ENCODE measurements around the gene THBS2. TPM values are rescaled to one million over a fixed set of nuclear protein-coding genes. Genes with fewer than 3 reads are reported as not detected.

The THBS2 gene
- total RNA-seq, 1 donor from 2014 or later, result 6.9 TPM

DNA sequence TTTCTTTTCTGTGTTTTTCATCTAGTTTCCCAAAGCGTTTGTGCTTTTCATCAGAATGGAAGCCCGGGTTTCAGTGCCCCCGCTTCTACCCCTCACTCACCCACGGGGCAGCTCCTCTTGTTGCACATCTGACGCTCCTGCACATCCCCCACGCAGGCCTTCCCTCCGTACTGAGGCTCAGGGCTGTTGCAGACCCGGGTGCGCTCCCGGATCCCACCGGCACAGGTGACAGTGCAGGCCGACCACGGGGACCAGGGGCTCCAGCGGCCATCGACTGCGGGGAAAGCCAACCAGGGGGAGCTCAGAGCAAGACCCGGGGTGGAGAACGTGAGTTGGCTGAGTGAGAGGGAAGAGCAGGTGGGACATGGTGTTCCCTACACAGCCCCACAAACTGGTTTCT, 19.0 kb downstream of the THBS2 start:
- TF ChIP-seq, protein P1, sequence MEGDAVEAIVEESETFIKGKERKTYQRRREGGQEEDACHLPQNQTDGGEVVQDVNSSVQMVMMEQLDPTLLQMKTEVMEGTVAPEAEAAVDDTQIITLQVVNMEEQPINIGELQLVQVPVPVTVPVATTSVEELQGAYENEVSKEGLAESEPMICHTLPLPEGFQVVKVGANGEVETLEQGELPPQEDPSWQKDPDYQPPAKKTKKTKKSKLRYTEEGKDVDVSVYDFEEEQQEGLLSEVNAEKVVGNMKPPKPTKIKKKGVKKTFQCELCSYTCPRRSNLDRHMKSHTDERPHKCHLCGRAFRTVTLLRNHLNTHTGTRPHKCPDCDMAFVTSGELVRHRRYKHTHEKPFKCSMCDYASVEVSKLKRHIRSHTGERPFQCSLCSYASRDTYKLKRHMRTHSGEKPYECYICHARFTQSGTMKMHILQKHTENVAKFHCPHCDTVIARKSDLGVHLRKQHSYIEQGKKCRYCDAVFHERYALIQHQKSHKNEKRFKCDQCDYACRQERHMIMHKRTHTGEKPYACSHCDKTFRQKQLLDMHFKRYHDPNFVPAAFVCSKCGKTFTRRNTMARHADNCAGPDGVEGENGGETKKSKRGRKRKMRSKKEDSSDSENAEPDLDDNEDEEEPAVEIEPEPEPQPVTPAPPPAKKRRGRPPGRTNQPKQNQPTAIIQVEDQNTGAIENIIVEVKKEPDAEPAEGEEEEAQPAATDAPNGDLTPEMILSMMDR (IDR thresholded peaks at IDR 0.05; ENCODE audit: borderline replicate concordance), result no peak
- intact Hi-C loops (cut with micrococcal nuclease), result no loop called here
- H3K4me1 ChIP-seq, result no peaks in the 10 kb centered on the region
- DNase-seq, result no peak
- no peak overlapping the region for H3K27ac ChIP-seq (replicated peaks)
- peaks cover 33% of the 10 kb centered on the region for H3K27me3 ChIP-seq (ENCODE audit: low read depth)
- no peaks in the 10 kb centered on the region for H3K9me3 ChIP-seq (replicated peaks)
- no peaks in the 10 kb centered on the region for H3K36me3 ChIP-seq
- no peak overlapping the region for H3K4me3 ChIP-seq

DNA sequence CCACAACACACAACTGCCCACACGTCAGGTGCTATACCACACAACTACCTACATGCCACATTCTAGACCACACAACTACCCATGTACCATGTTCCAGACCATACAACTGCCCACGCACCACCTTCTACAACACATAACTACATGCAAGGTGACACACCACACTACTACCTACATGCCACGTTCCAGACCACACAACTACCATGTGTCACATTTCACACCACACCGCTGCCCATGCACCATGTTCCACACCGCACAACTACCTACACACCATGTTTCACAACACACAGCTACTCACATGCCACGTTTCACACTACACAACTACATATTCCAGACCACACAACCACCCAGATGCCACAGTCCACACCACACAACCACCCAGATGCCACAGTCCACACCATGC, 19.8 kb downstream of the THBS2 start:
- no peak for DNase-seq
- H3K4me3 ChIP-seq, result no peak overlapping the region
- H3K4me1 ChIP-seq, result no peaks in the 10 kb centered on the region
- H3K27ac ChIP-seq (replicated peaks), result no peak overlapping the region
- no peaks in the 10 kb centered on the region for H3K9me3 ChIP-seq (replicated peaks)
- TF ChIP-seq, protein P1 (IDR thresholded peaks at IDR 0.05; ENCODE audit: borderline replicate concordance), result no peak
- H3K27me3 ChIP-seq (ENCODE audit: low read depth), result peaks cover 25% of the 10 kb centered on the region
- H3K36me3 ChIP-seq, result no peaks in the 10 kb centered on the region
- intact Hi-C loops (cut with micrococcal nuclease), result no loop called here

DNA sequence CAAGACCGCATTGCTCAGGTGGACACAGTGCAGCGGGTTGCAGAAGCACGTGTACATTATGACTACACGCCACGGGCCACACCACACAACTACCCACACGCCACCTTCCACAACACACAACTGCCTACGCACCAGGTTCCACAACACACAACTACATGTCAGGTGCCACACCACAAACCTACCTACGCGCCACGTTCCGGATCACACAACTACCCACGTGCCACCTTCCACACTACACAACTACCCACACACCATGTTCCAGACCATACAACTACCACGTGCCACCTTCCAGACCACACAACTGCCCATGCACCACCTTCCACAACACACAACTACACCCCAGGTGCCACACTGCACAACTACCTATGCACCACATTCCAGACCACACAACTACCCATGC, 20.5 kb downstream of the THBS2 start:
- intact Hi-C loops (cut with micrococcal nuclease), result no loop called here
- no peak for DNase-seq
- no peaks in the 10 kb centered on the region for H3K36me3 ChIP-seq

DNA sequence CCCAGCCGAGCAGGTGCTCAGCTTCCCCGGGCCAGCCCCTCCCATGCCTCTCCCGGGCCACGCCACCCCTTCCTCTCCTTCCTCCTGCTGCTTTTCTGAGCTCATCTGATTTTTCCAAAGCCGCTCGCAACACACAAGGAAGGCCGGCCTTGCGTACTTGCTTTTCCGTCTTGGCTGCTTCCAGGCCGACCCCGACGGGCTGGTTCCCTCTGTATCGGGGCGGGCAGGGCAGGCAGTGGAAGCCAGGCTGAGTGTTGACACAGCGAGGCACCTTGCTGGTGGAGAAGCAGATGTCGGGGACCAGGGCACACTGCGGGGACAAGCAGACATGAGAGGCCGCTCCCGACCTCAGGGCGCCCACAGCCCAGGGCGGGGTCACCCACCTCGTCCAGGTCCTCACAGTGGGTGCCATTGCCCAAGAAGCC, 21.1 kb downstream of the THBS2 start:
- TF ChIP-seq, protein P1 (IDR thresholded peaks at IDR 0.05; ENCODE audit: borderline replicate concordance), result no peak
- Histone ChIP-seq H3K36me3 (peaks cover 6% of the 10 kb centered on the region), H3K27ac (replicated peaks) (no peak overlapping the region), H3K4me3 (no peak overlapping the region), H3K4me1 (no peaks in the 10 kb centered on the region), H3K27me3 (ENCODE audit: low read depth) (peaks cover 13% of the 10 kb centered on the region), H3K9me3 (replicated peaks) (no peaks in the 10 kb centered on the region)
- intact Hi-C loops (cut with micrococcal nuclease), result no loop called here
- DNase-seq, result no peak

More for the DNA sequence above, 20.5 kb downstream of the THBS2 start:
- H3K4me1 ChIP-seq, result no peaks in the 10 kb centered on the region
- no peaks in the 10 kb centered on the region for H3K9me3 ChIP-seq (replicated peaks)
- peaks cover 20% of the 10 kb centered on the region for H3K27me3 ChIP-seq (ENCODE audit: low read depth)
- no peak overlapping the region for H3K27ac ChIP-seq (replicated peaks)
- no peak overlapping the region for H3K4me3 ChIP-seq
- TF ChIP-seq, protein P1 (IDR thresholded peaks at IDR 0.05; ENCODE audit: borderline replicate concordance), result no peak

DNA sequence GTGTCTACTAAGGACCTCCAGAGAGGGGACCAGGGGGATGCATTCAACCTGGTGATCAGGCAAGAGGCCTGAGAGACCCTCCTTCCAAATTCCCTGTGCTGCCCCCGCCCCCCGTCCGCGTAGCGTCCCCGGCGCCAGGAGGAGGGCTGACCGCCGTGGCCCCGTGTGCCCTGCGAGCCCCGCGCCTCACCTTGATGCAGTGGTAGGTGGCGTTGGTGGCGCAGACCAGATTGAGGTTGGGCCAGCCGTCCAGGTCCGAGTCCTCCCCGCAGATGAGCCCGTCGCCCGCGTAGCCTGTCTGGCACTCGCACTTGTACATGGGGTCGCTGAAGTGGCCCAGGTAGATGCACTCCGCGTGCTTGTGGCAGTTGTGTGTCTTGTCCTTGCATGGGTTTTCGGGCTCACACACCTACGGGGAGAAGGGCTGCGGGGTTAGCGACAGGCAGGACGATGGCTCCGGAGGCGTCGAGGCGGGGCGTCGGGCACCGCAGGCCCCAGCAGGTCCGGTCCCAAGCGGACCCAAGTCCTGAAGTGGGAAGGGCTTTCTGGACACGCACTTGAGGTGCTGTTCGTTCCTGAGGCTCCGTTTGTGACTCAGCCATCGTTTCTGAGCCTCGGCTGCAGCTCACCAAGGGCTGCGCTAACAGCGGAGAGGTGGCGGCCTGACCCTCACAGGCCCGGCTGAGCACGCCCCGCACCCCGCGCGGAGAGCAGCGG, 21.7 kb downstream of the THBS2 start:
- TF ChIP-seq, protein P1 (IDR thresholded peaks at IDR 0.05; ENCODE audit: borderline replicate concordance), result no peak
- H3K27me3 ChIP-seq (ENCODE audit: low read depth), result peaks cover 13% of the 10 kb centered on the region
- intact Hi-C loops (cut with micrococcal nuclease), result no loop called here
- no peak overlapping the region for H3K4me3 ChIP-seq
- DNase-seq, result no peak
- H3K27ac ChIP-seq (replicated peaks), result peak overlapping the region; percentile 30
- no peaks in the 10 kb centered on the region for H3K4me1 ChIP-seq
- H3K36me3 ChIP-seq, result peaks cover 7% of the 10 kb centered on the region
- no peaks in the 10 kb centered on the region for H3K9me3 ChIP-seq (replicated peaks)
